Body of pancreas (tissue), 4 donors: ENCODE data around the gene CBL. TPM values are rescaled to one million over a fixed set of nuclear protein-coding genes. Genes with fewer than 3 reads are reported as not detected.

Experiments
- ATAC-seq: fragments of 150-250 bp; one replicate; pipeline ENCODE4 v1.9.1; 2016
- DNase-seq, 4 donors: peaks; one replicate each; pipeline ENCODE4 v3.0.0-alpha.2; 2019
- H3K27ac ChIP-seq, 4 donors: fragments of 200-600 bp; sonication (generic); 1 replicate in 3 of 4; 2 replicates in 1 of 4; pipeline versions ENCODE4 v1.5.1 to v1.6.1; 2016 to 2019; ENCODE audit warnings: mild to moderate bottlenecking in 1 of 4, mixed read lengths in 1 of 4, moderate library complexity in 1 of 4
- H3K27me3 ChIP-seq, 2 donors: fragments of 200-600 bp; sonication (generic); one replicate each; pipeline ENCODE4 v1.6.0; 2016; ENCODE audit warnings: mild to moderate bottlenecking in 1 of 2
- H3K36me3 ChIP-seq, 2 donors: fragments of 200-600 bp; sonication (generic); replicated peaks in 1 of 2; 2 replicates each; pipeline ENCODE4 v1.5.1; 2016; ENCODE audit warnings: low read depth in 2 of 2; ENCODE audit not compliant: insufficient read depth in 1 of 2
- H3K4me1 ChIP-seq: fragments of 200-600 bp; sonication (generic); one replicate; pipeline ENCODE4 v1.6.0; 2016
- H3K4me3 ChIP-seq, 2 donors: fragments of 200-600 bp; sonication (generic); 1 replicate in 1 of 2; 2 replicates in 1 of 2; pipeline ENCODE4 v1.5.1; 2016 to 2019
- H3K9me3 ChIP-seq, 3 donors: fragments of 200-600 bp; sonication (generic); 1 replicate in 2 of 3; 2 replicates in 1 of 3; pipeline ENCODE4 v1.5.1; 2016
- CTCF ChIP-seq, 7 experiments: fragments of 450-650 bp in 4 of 7; fragments of 200-600 bp in 3 of 7; sonication (generic) in 3 of 7; IDR thresholded peaks; one replicate each; pipeline ENCODE4 v1.5.1; 2016 to 2019; ENCODE audit warnings: antibody characterized with exemption in 7 of 7
- POLR2A ChIP-seq, 3 donors: fragments of 450-650 bp; IDR thresholded peaks; one replicate each; pipeline ENCODE4 v1.6.1; 2016; ENCODE audit warnings: antibody characterized with exemption in 3 of 3, mild to moderate bottlenecking in 2 of 3
- WGBS, 2 donors: methylation state at CpG; one replicate each; pipeline ENCODE4 v1.1.5; 2017; 5-methylcytosine and 5-hydroxymethylcytosine counted together
- intact Hi-C: fragments of 100-400 bp; cut with DNase I; formaldehyde crosslinking; loops from one replicate; pipeline ENCODE4 v1.15.1; 2023
- total RNA-seq, 2 donors: library from RNA; depleted of rRNA; stranded (reverse); fragments of >200 nt; gene quantifications; one replicate each; pipeline ENCODE4 v1.1.0, GENCODE V29; 2016

CBL gene
- total RNA-seq, 2 donors from 2014 or later: 3.0 to 6.5 TPM

- H3K4me3 ChIP-seq: peak within 1 kb of the TSS; percentile 68 to 74
- 4 to 13% methylated on average over 19 to 60 of the region's 63 CpGs for WGBS, 2 donors
- peak within 1 kb of the TSS; percentile 94 to 99 (median 96) for H3K27ac ChIP-seq
- ATAC-seq (peak; percentile 94), DNase-seq (peak; percentile 87 to 89 (median 88))
- peak; percentile 83 to 97 (median 95) for TF ChIP-seq CTCF (IDR thresholded peaks at IDR 0.05)
- TF ChIP-seq POLR2A (IDR thresholded peaks at IDR 0.05): peak; percentile 80 to 90 (median 88)
- no peaks in the 10 kb centered on the region for H3K27me3 ChIP-seq
- intact Hi-C loops: no loop called here
- H3K4me1 ChIP-seq: peaks cover 21% of the 10 kb centered on the region
- H3K9me3 ChIP-seq: no peaks in the 10 kb centered on the region
- no peaks in the 10 kb centered on the region for H3K36me3 ChIP-seq
Observed at GRCh38 chr11:119168471-119169281, 37.5 kb upstream of the CBL start, which contains the start of gene NLRX1. Gene NLRX1, plus strand, starts transcription at chr11:119168725. Its CDS starts 2,679 bp downstream, at chr11:119171404.

GRCh38 chr11:119169282-119169719 lies 36.8 kb upstream of the CBL start:
- H3K27me3 ChIP-seq: no peaks in the 10 kb centered on the region
- 11 to 43% methylated on average over 2 to 15 of the region's 15 CpGs for WGBS, 2 donors
- H3K4me3 ChIP-seq: peak overlapping the region; percentile 68 to 74
- no peaks in the 10 kb centered on the region for H3K9me3 ChIP-seq
- TF ChIP-seq POLR2A (IDR thresholded peaks at IDR 0.05) (peak in 1 of 3 donors; percentile 33), CTCF (IDR thresholded peaks at IDR 0.05) (no peak)
- intact Hi-C loops: no loop called here
- H3K4me1 ChIP-seq: peaks cover 21% of the 10 kb centered on the region
- DNase-seq (peak; percentile 49 to 74 (median 68)), ATAC-seq (peak; percentile 60)
- H3K36me3 ChIP-seq: no peaks in the 10 kb centered on the region
- H3K27ac ChIP-seq: peak overlapping the region; percentile 94 to 99 (median 96)

GRCh38 chr11:119172513-119172912 lies 33.6 kb upstream of the CBL start:
- Histone ChIP-seq H3K27me3 (no peaks in the 10 kb centered on the region), H3K4me1 (peaks cover 21% of the 10 kb centered on the region), H3K36me3 (peaks cover 0 to 3% of the 10 kb centered on the region in 2 donors), H3K9me3 (no peaks in the 10 kb centered on the region), H3K27ac (no peak overlapping the region), H3K4me3 (no peak overlapping the region)
- no peak for TF ChIP-seq CTCF (IDR thresholded peaks at IDR 0.05)
- no peak for TF ChIP-seq POLR2A (IDR thresholded peaks at IDR 0.05)
- ATAC-seq (no peak), DNase-seq (peak in 1 of 4 donors; percentile 22)
- intact Hi-C loops: no loop called here
- 84 to 100% methylated on average over 1 to 2 of the region's 2 CpGs for WGBS, 2 donors

- TF ChIP-seq POLR2A (IDR thresholded peaks at IDR 0.05): no peak
- TF ChIP-seq CTCF (IDR thresholded peaks at IDR 0.05): no peak
- no peak overlapping the region for H3K27ac ChIP-seq
- no peaks in the 10 kb centered on the region for H3K9me3 ChIP-seq
- H3K27me3 ChIP-seq: no peaks in the 10 kb centered on the region
- no peak for ATAC-seq
- intact Hi-C loops: no loop called here
- peaks cover 21% of the 10 kb centered on the region for H3K4me1 ChIP-seq
- no peak for DNase-seq
- H3K4me3 ChIP-seq: no peak overlapping the region
- H3K36me3 ChIP-seq: peaks cover 0 to 5% of the 10 kb centered on the region in 2 donors
- WGBS, 2 donors: 86 to 99% methylated on average over 15 to 21 of the region's 21 CpGs
Observed at GRCh38 chr11:119173453-119173852, 32.7 kb upstream of the CBL start.
